PC-3 (cell line): Measurements from ENCODE around the gene UNC13C. TPM values are rescaled to one million over a fixed set of nuclear protein-coding genes. Genes with fewer than 3 reads are reported as not detected.

ENCODE experiments used
- ATAC-seq: fragments of 200-7000 bp; cut with Tn5 transposase; 2 replicates; pipeline ENCODE4 v1.9.1; 2020; ENCODE audit warnings: mild to moderate bottlenecking, moderate library complexity
- BruUV-seq: library from RNA; stranded (reverse); fragments of 400-500 nt; replicated peaks from 2 replicates; lab custom pipeline; 2021; lab: Mats Ljungman, UMichigan
- CTCF ChIA-PET: fragments of 300-600 bp; sonication (Branson Sonifier 250); formaldehyde crosslinking; loops from one replicate; lab custom pipeline; 2022; ENCODE audit warnings: antibody characterized with exemption; lab: Charles Lee
- POLR2A ChIA-PET: fragments of 300-600 bp; sonication (Branson Sonifier 250); formaldehyde crosslinking; loops from one replicate; lab custom pipeline; 2022; ENCODE audit warnings: antibody characterized with exemption; ENCODE audit not compliant: unreplicated experiment; lab: Charles Lee
- DNase-seq: peaks from one replicate; pipeline ENCODE4 v3.0.0-alpha.2; 2015
- H2AFZ ChIP-seq: fragments of 300-600 bp; sonication (generic); 2 replicates; pipeline ENCODE4 v1.6.0; 2016; ENCODE audit warnings: antibody characterized with exemption, low read length
- H3F3A ChIP-seq: fragments of 300-600 bp; sonication (generic); one replicate; pipeline ENCODE4 v1.6.0; 2017; ENCODE audit warnings: antibody characterized with exemption, low read length, control low read depth, mild to moderate bottlenecking; ENCODE audit not compliant: unreplicated experiment
- H3K27ac ChIP-seq: fragments of 300-600 bp; sonication (generic); 2 replicates; pipeline ENCODE4 v1.5.1; 2016; ENCODE audit warnings: mild to moderate bottlenecking, low read length
- H3K27me3 ChIP-seq: fragments of 300-600 bp; sonication (generic); 2 replicates; pipeline ENCODE4 v1.6.1; 2016; ENCODE audit warnings: low read length, mixed read lengths
- H3K36me3 ChIP-seq: fragments of 300-600 bp; sonication (generic); 2 replicates; pipeline ENCODE4 v1.6.1; 2016; ENCODE audit warnings: low read depth, mixed run types, low read length, mixed read lengths
- H3K4me1 ChIP-seq: fragments of 300-600 bp; sonication (generic); 2 replicates; pipeline ENCODE4 v1.5.1; 2016; ENCODE audit warnings: low read length; ENCODE audit not compliant: insufficient read depth
- H3K4me2 ChIP-seq: fragments of 300-600 bp; sonication (generic); 2 replicates; pipeline ENCODE4 v1.6.0; 2016; ENCODE audit warnings: low read length
- H3K4me3 ChIP-seq: fragments of 300-600 bp; sonication (generic); 2 replicates; pipeline ENCODE4 v1.5.1; 2016; ENCODE audit warnings: mild to moderate bottlenecking, low read length, mixed read lengths
- H3K79me2 ChIP-seq: fragments of 300-600 bp; sonication (generic); 2 replicates; pipeline ENCODE4 v1.6.1; 2017; ENCODE audit warnings: low read length, mixed read lengths
- H3K9ac ChIP-seq: fragments of 300-600 bp; sonication (generic); 2 replicates; pipeline ENCODE4 v1.6.0; 2016; ENCODE audit warnings: mild to moderate bottlenecking, low read length
- H3K9me2 ChIP-seq: fragments of 300-600 bp; sonication (generic); replicated peaks from 2 replicates; pipeline ENCODE4 v1.6.1; 2016; ENCODE audit warnings: mixed run types, low read length, mixed read lengths
- H3K9me3 ChIP-seq: fragments of 300-600 bp; sonication (generic); 2 replicates; pipeline ENCODE4 v1.6.1; 2016; ENCODE audit warnings: low read length, mixed read lengths
- H4K20me1 ChIP-seq: fragments of 300-600 bp; sonication (generic); 2 replicates; pipeline ENCODE4 v1.6.1; 2016; ENCODE audit warnings: low read length, mixed read lengths
- CTCF ChIP-seq: fragments of 300-600 bp; sonication (generic); conservative IDR thresholded peaks from 2 replicates; pipeline ENCODE4 v1.5.1; 2017; ENCODE audit warnings: antibody characterized with exemption, low read depth, mild to moderate bottlenecking, low read length
- EZH2 ChIP-seq: fragments of 300-600 bp; sonication (generic); IDR thresholded peaks from one replicate; pipeline ENCODE4 v1.6.1; 2017; ENCODE audit warnings: antibody characterized with exemption, mild to moderate bottlenecking, low read length; ENCODE audit not compliant: unreplicated experiment
- EZH2phosphoT487 ChIP-seq: fragments of 300-600 bp; sonication (generic); IDR thresholded peaks from 2 replicates; pipeline ENCODE4 v1.6.1; 2018; ENCODE audit warnings: mild to moderate bottlenecking, antibody characterized with exemption, low read length, borderline replicate concordance
- intact Hi-C: fragments of 100-400 bp; cut with micrococcal nuclease; formaldehyde crosslinking; loops from 2 replicates; pipeline ENCODE4 v1.9.0; 2023
- total RNA-seq: library from RNA; depleted of rRNA; stranded (reverse); fragments of >200 nt; gene quantifications from 2 replicates; pipeline ENCODE4 v1.2.3, GENCODE V29; 2014

UNC13C gene
- total RNA-seq, 1 experiment from 2014 or later, result not detected

GRCh38 chr15:54197995-54198394, 219.8 kb downstream of the UNC13C start:
- Histone ChIP-seq H3K4me1 (no peaks in the 10 kb centered on the region), H3K9me3 (no peaks in the 10 kb centered on the region), H3K36me3 (no peaks in the 10 kb centered on the region), H3K9me2 (no peaks in the 10 kb centered on the region), H3K4me3 (no peak overlapping the region), H3K4me2 (no peak overlapping the region), H3K79me2 (no peaks in the 10 kb centered on the region), H2AFZ (no peak overlapping the region), H3F3A (no peaks in the 10 kb centered on the region), H3K27ac (no peak overlapping the region), H3K9ac (no peak overlapping the region), H4K20me1 (no peaks in the 10 kb centered on the region), H3K27me3 (no peaks in the 10 kb centered on the region)
- DNase-seq (no peak), ATAC-seq (no peak)
- no TSS peak for BruUV-seq
- POLR2A ChIA-PET, result no interaction called here
- intact Hi-C loops, result no loop called here
- CTCF ChIA-PET, result no interaction called here
- TF ChIP-seq EZH2phosphoT487 (no peak), EZH2 (no peak), CTCF (no peak)

GRCh38 chr15:54206586-54207321, 228.5 kb downstream of the UNC13C start:
- TF ChIP-seq EZH2 (no peak), CTCF (no peak), EZH2phosphoT487 (no peak)
- ATAC-seq, result no peak
- Histone ChIP-seq H3K4me3 (no peak overlapping the region), H3K36me3 (no peaks in the 10 kb centered on the region), H3K4me2 (no peak overlapping the region), H3F3A (no peaks in the 10 kb centered on the region), H3K4me1 (no peaks in the 10 kb centered on the region), H4K20me1 (no peaks in the 10 kb centered on the region), H3K9me2 (no peaks in the 10 kb centered on the region), H3K27me3 (no peaks in the 10 kb centered on the region), H3K9me3 (no peaks in the 10 kb centered on the region), H2AFZ (no peak overlapping the region), H3K9ac (no peak overlapping the region), H3K79me2 (no peaks in the 10 kb centered on the region), H3K27ac (no peak overlapping the region)
- intact Hi-C loops, result no loop called here
- no TSS peak for BruUV-seq
- POLR2A ChIA-PET, result no interaction called here
- CTCF ChIA-PET, result no interaction called here
- DNase-seq, result no peak

- no peak for DNase-seq
- Histone ChIP-seq H3K9me2 (no peaks in the 10 kb centered on the region), H3K9me3 (no peaks in the 10 kb centered on the region), H3K4me2 (no peak overlapping the region), H4K20me1 (no peaks in the 10 kb centered on the region), H3K36me3 (no peaks in the 10 kb centered on the region), H3K79me2 (no peaks in the 10 kb centered on the region), H3K27me3 (no peaks in the 10 kb centered on the region), H3K9ac (no peak overlapping the region), H3F3A (no peaks in the 10 kb centered on the region), H3K4me3 (no peak overlapping the region), H3K27ac (no peak overlapping the region), H2AFZ (no peak overlapping the region), H3K4me1 (no peaks in the 10 kb centered on the region)
- no peak for TF ChIP-seq EZH2phosphoT487
- no peak for TF ChIP-seq EZH2
- TF ChIP-seq CTCF, result no peak
- intact Hi-C loops, result no loop called here
- ChIA-PET POLR2A (no interaction called here), CTCF (no interaction called here)
- BruUV-seq, result no TSS peak
- no peak for ATAC-seq
Observed at GRCh38 chr15:54208786-54209185, 230.5 kb downstream of the UNC13C start.
